Neuronal stem cell (in vitro differentiated cells): ENCODE measurements around the gene ARHGAP32.
A peak's percentile ranks its signal among the peaks of the same experiment; 100 is the strongest.

ENCODE experiments used
- DNase-seq: peaks from one replicate; pipeline ENCODE4 v3.0.0-alpha.2; 2013; ENCODE audit warnings: low spot score
- H2AFZ ChIP-seq: one replicate; pipeline ENCODE4 v1.6.1; 2013; ENCODE audit warnings: mild to moderate bottlenecking, low read length, inconsistent platforms
- H2AK5ac ChIP-seq: 2 replicates; pipeline ENCODE4 v1.6.1; 2013; ENCODE audit warnings: low read depth, mild to moderate bottlenecking, inconsistent platforms, low read length, moderate library complexity, mixed read lengths
- H2BK120ac ChIP-seq: 2 replicates; pipeline ENCODE4 v1.6.1; 2013; ENCODE audit warnings: low read depth, mild to moderate bottlenecking, inconsistent platforms, low read length, moderate library complexity, mixed read lengths
- H2BK12ac ChIP-seq: one replicate; pipeline ENCODE4 v1.6.1; 2013; ENCODE audit warnings: low read length, inconsistent platforms
- H2BK15ac ChIP-seq: 2 replicates; pipeline ENCODE4 v1.6.1; 2013; ENCODE audit warnings: mild to moderate bottlenecking, low read length, inconsistent platforms, mixed read lengths
- H2BK5ac ChIP-seq: one replicate; pipeline ENCODE4 v1.6.1; 2013; ENCODE audit warnings: inconsistent platforms, mild to moderate bottlenecking, low read length, moderate library complexity
- H3K14ac ChIP-seq: one replicate; pipeline ENCODE4 v1.6.1; 2013; ENCODE audit warnings: low read length, inconsistent platforms
- H3K18ac ChIP-seq: 2 replicates; pipeline ENCODE4 v1.6.1; 2013; ENCODE audit warnings: low read length, inconsistent platforms
- H3K23ac ChIP-seq: 2 replicates; pipeline ENCODE4 v1.6.1; 2013; ENCODE audit warnings: low read depth, mild to moderate bottlenecking, mixed read lengths, low read length, inconsistent platforms; ENCODE audit not compliant: poor library complexity
- H3K27ac ChIP-seq: replicated peaks from 3 replicates; pipeline ENCODE4 v1.5.1; 2013; ENCODE audit warnings: low read length, inconsistent platforms
- H3K27me3 ChIP-seq, 3 experiments: 2 replicates each; pipeline ENCODE4 v1.6.1; 2013; ENCODE audit warnings: low read length in 3 of 3, mild to moderate bottlenecking in 2 of 3, inconsistent platforms in 1 of 3, low read depth in 1 of 3, mixed read lengths in 1 of 3, moderate library complexity in 1 of 3; ENCODE audit not compliant: control insufficient read depth in 3 of 3, insufficient read depth in 3 of 3
- H3K36me3 ChIP-seq, 2 donors: replicated peaks in 1 of 2; 2 replicates each; pipeline ENCODE4 v1.6.1; 2013; ENCODE audit warnings: low read length in 2 of 2; ENCODE audit not compliant: control insufficient read depth in 2 of 2, insufficient read depth in 2 of 2
- H3K4ac ChIP-seq: 2 replicates; pipeline ENCODE4 v1.6.1; 2013; ENCODE audit warnings: inconsistent platforms, mild to moderate bottlenecking, low read length, moderate library complexity
- H3K4me1 ChIP-seq, 2 donors: 1 replicate in 1 of 2; 2 replicates in 1 of 2; pipeline ENCODE4 v1.6.1; 2013; ENCODE audit warnings: low read length in 2 of 2, low read depth in 1 of 2; ENCODE audit not compliant: control insufficient read depth in 2 of 2, insufficient read depth in 1 of 2
- H3K4me2 ChIP-seq: one replicate; pipeline ENCODE4 v1.6.1; 2013; ENCODE audit warnings: mild to moderate bottlenecking, low read length, inconsistent platforms; ENCODE audit not compliant: insufficient read depth, poor library complexity, severe bottlenecking
- H3K4me3 ChIP-seq, 2 donors: 2 replicates each; pipeline ENCODE4 v1.5.1; 2013; ENCODE audit warnings: low read length in 2 of 2, mild to moderate bottlenecking in 2 of 2, inconsistent platforms in 1 of 2, moderate library complexity in 1 of 2
- H3K79me1 ChIP-seq: one replicate; pipeline ENCODE4 v1.6.1; 2013; ENCODE audit warnings: low read depth, mild to moderate bottlenecking, inconsistent platforms, low read length, moderate library complexity
- H3K9ac ChIP-seq: one replicate; pipeline ENCODE4 v1.6.1; 2013; ENCODE audit warnings: mild to moderate bottlenecking, low read depth, low read length, inconsistent platforms; ENCODE audit not compliant: poor library complexity
- H3K9me3 ChIP-seq, 2 donors: replicated peaks in 1 of 2; 2 replicates each; pipeline versions ENCODE3 to v1.6.1; 2013; ENCODE audit warnings: low read length in 2 of 2, mild to moderate bottlenecking in 2 of 2, inconsistent platforms in 1 of 2, low read depth in 1 of 2, mixed read lengths in 1 of 2, moderate library complexity in 1 of 2; ENCODE audit not compliant: control insufficient read depth in 2 of 2, insufficient read depth in 1 of 2
- H4K8ac ChIP-seq: one replicate; pipeline ENCODE4 v1.6.1; 2013; ENCODE audit warnings: low read depth, mild to moderate bottlenecking, inconsistent platforms, low read length, moderate library complexity
- H4K91ac ChIP-seq: one replicate; pipeline ENCODE4 v1.6.1; 2013; ENCODE audit warnings: low read length, low read depth, mild to moderate bottlenecking, inconsistent platforms; ENCODE audit not compliant: poor library complexity
- WGBS, 2 donors: extraction: QIAGEN DNeasy Blood & Tissue Kit; methylation state at CpG; one replicate each; pipeline ENCODE4 v1.1.7; 2013; ENCODE audit warnings: missing lambda C conversion rate in 2 of 2, mixed read lengths in 1 of 2; ENCODE audit not compliant: insufficient read length in 2 of 2, insufficient replicate concordance in 1 of 2; ENCODE audit errors: extremely low coverage in 2 of 2; 5-methylcytosine and 5-hydroxymethylcytosine counted together

The ARHGAP32 gene

GRCh38 chr11:128983023-128983422 is 209.1 kb downstream of the ARHGAP32 start:
- DNase-seq = no peak
- WGBS, 2 donors = no CpG with 5 or more reads among the region's 8 CpGs
- Histone ChIP-seq H3K4me3 (no peak overlapping the region), H3K14ac (no peak overlapping the region), H3K4ac (no peak overlapping the region), H3K79me1 (no peaks in the 10 kb centered on the region), H2BK15ac (no peak overlapping the region), H3K23ac (no peak overlapping the region), H2BK120ac (no peak overlapping the region), H4K8ac (no peak overlapping the region), H2AFZ (no peak overlapping the region), H3K9ac (no peak overlapping the region), H3K36me3 (peaks cover 7 to 71% of the 10 kb centered on the region in 2 donors), H3K4me1 (no peaks in the 10 kb centered on the region), H3K4me2 (no peak overlapping the region), H3K9me3 (peaks cover 0 to 2% of the 10 kb centered on the region in 2 donors), H4K91ac (no peak overlapping the region), H3K27ac (no peak overlapping the region), H3K18ac (no peak overlapping the region), H2BK5ac (no peak overlapping the region), H3K27me3 (no peaks in the 10 kb centered on the region), H2BK12ac (no peak overlapping the region), H2AK5ac (no peak overlapping the region)

- no peak overlapping the region for H3K4me3 ChIP-seq
- no peak for DNase-seq
- no peak overlapping the region for H4K8ac ChIP-seq
- no peak overlapping the region for H3K14ac ChIP-seq
- H3K79me1 ChIP-seq = no peaks in the 10 kb centered on the region
- no CpG with 5 or more reads among the region's 7 CpGs for WGBS, 2 donors
- no peak overlapping the region for H2BK15ac ChIP-seq
- no peaks in the 10 kb centered on the region for H3K4me1 ChIP-seq
- H2BK120ac ChIP-seq = no peak overlapping the region
- H2BK5ac ChIP-seq = no peak overlapping the region
- peak overlapping the region; percentile 55 for H3K23ac ChIP-seq
- H3K4ac ChIP-seq = no peak overlapping the region
- H2BK12ac ChIP-seq = no peak overlapping the region
- H3K9me3 ChIP-seq = peaks cover 0 to 2% of the 10 kb centered on the region in 2 donors
- H3K9ac ChIP-seq = peak overlapping the region; percentile 44
- H2AK5ac ChIP-seq = no peak overlapping the region
- no peak overlapping the region for H3K27ac ChIP-seq
- no peak overlapping the region for H2AFZ ChIP-seq
- H3K18ac ChIP-seq = no peak overlapping the region
- H3K36me3 ChIP-seq = peaks cover 9 to 78% of the 10 kb centered on the region in 2 donors
- H3K27me3 ChIP-seq = no peaks in the 10 kb centered on the region
- H4K91ac ChIP-seq = no peak overlapping the region
- no peak overlapping the region for H3K4me2 ChIP-seq
These were observed 210.9 kb downstream of the ARHGAP32 start for GRCh38 chr11:128981254-128981653.

- WGBS, 2 donors = no CpG with 5 or more reads among the region's 13 CpGs
- peaks cover 34 to 94% of the 10 kb centered on the region in 2 donors for H3K36me3 ChIP-seq
- no peak overlapping the region for H3K4ac ChIP-seq
These were observed 221.4 kb downstream of the ARHGAP32 start for GRCh38 chr11:128970598-128971190.

GRCh38 chr11:128968916-128969315 is 223.2 kb downstream of the ARHGAP32 start:
- peaks cover 28 to 76% of the 10 kb centered on the region in 2 donors for H3K36me3 ChIP-seq

More at GRCh38 chr11:128970598-128971190, 221.4 kb downstream of the ARHGAP32 start:
- Histone ChIP-seq H3K9ac (peak overlapping the region; percentile 38), H3K27me3 (no peaks in the 10 kb centered on the region), H3K18ac (no peak overlapping the region), H4K8ac (no peak overlapping the region), H2AFZ (no peak overlapping the region), H3K23ac (no peak overlapping the region), H3K4me2 (no peak overlapping the region), H3K9me3 (no peaks in the 10 kb centered on the region), H2BK12ac (no peak overlapping the region), H2BK5ac (no peak overlapping the region), H2BK15ac (no peak overlapping the region), H2AK5ac (no peak overlapping the region), H4K91ac (no peak overlapping the region), H2BK120ac (no peak overlapping the region), H3K79me1 (no peaks in the 10 kb centered on the region), H3K14ac (no peak overlapping the region), H3K4me1 (no peaks in the 10 kb centered on the region), H3K27ac (no peak overlapping the region), H3K4me3 (peak overlapping the region in 1 of 2 donors; percentile 62)
- DNase-seq = no peak

More at GRCh38 chr11:128968916-128969315, 223.2 kb downstream of the ARHGAP32 start:
- Histone ChIP-seq H2AFZ (no peak overlapping the region), H4K8ac (no peak overlapping the region), H2BK15ac (no peak overlapping the region), H3K9ac (no peak overlapping the region), H2AK5ac (no peak overlapping the region), H2BK5ac (no peak overlapping the region), H3K4ac (no peak overlapping the region), H3K4me3 (no peak overlapping the region), H3K79me1 (no peaks in the 10 kb centered on the region), H3K14ac (no peak overlapping the region), H3K27me3 (no peaks in the 10 kb centered on the region), H2BK120ac (no peak overlapping the region), H3K4me2 (no peak overlapping the region), H3K18ac (no peak overlapping the region), H3K23ac (no peak overlapping the region), H2BK12ac (no peak overlapping the region), H3K9me3 (no peaks in the 10 kb centered on the region), H3K27ac (no peak overlapping the region), H3K4me1 (peaks cover 4 to 7% of the 10 kb centered on the region in 2 donors), H4K91ac (no peak overlapping the region)
- DNase-seq = no peak
- WGBS, 2 donors = no CpG with 5 or more reads among the region's 9 CpGs
